ENCODE data around the gene PPP2R3C.
"Not testable (repeated sequence)": the region's sequence is repeated elsewhere in the genome, so short reads cannot be mapped to it uniquely, and the experiment has no call there.

The PPP2R3C gene

GRCh38 chr14:35116242-35116641 lies 5.5 kb downstream of the PPP2R3C start:
- no peak for TF ChIP-seq CTCF (IDR thresholded peaks at IDR 0.05; ENCODE audit: low read depth, low read length, missing control alignments)
- DNase-seq (ENCODE audit: low read depth), result no peak
- no peak overlapping the region for H3K4me3 ChIP-seq (ENCODE audit: low read depth, low read length)

GRCh38 chr14:35114036-35114435 lies 7.8 kb downstream of the PPP2R3C start:
- H3K4me3 ChIP-seq (ENCODE audit: low read depth, low read length), result no peak overlapping the region
- no peak for DNase-seq (ENCODE audit: low read depth)
- TF ChIP-seq CTCF (IDR thresholded peaks at IDR 0.05; ENCODE audit: low read depth, low read length, missing control alignments), result no peak

- no peak for DNase-seq (ENCODE audit: low read depth)
- no peak overlapping the region for H3K4me3 ChIP-seq (ENCODE audit: low read depth, low read length)
- no peak for TF ChIP-seq CTCF (IDR thresholded peaks at IDR 0.05; ENCODE audit: low read depth, low read length, missing control alignments)
These were observed 8.4 kb downstream of the PPP2R3C start for GRCh38 chr14:35113308-35113950.

- no peak for DNase-seq (ENCODE audit: low read depth)
- TF ChIP-seq CTCF (IDR thresholded peaks at IDR 0.05; ENCODE audit: low read depth, low read length, missing control alignments), result no peak
- H3K4me3 ChIP-seq (ENCODE audit: low read depth, low read length), result no peak overlapping the region
These were observed 9.1 kb downstream of the PPP2R3C start for GRCh38 chr14:35112641-35113040.

- no peak overlapping the region for H3K4me3 ChIP-seq (ENCODE audit: low read depth, low read length)
- no peak for DNase-seq (ENCODE audit: low read depth)
- no peak for TF ChIP-seq CTCF (IDR thresholded peaks at IDR 0.05; ENCODE audit: low read depth, low read length, missing control alignments)
These were observed 13.9 kb downstream of the PPP2R3C start for GRCh38 chr14:35107866-35108265.

GRCh38 chr14:35094645-35095044 lies 27.1 kb downstream of the PPP2R3C start:
- H3K4me3 ChIP-seq (ENCODE audit: low read depth, low read length); DNase-seq (ENCODE audit: low read depth): not testable (repeated sequence)

GRCh38 chr14:35088514-35088913 lies 33.3 kb downstream of the PPP2R3C start:
- no peak for TF ChIP-seq CTCF (IDR thresholded peaks at IDR 0.05; ENCODE audit: low read depth, low read length, missing control alignments)
- H3K4me3 ChIP-seq (ENCODE audit: low read depth, low read length), result no peak overlapping the region
- no peak for DNase-seq (ENCODE audit: low read depth)
